CD4-positive, alpha-beta T cell treated with Interleukin-17A for 4 hours (primary cell): Measurements from ENCODE around the gene KLHDC7B.
"Not testable (repeated sequence)": the region's sequence is repeated elsewhere in the genome, so short reads cannot be mapped to it uniquely, and the experiment has no call there.

Source experiments
- DNase-seq: peaks from one replicate; pipeline ENCODE4 v3.0.0-alpha.2; 2020; ENCODE audit warnings: mixed read lengths

KLHDC7B gene

DNA sequence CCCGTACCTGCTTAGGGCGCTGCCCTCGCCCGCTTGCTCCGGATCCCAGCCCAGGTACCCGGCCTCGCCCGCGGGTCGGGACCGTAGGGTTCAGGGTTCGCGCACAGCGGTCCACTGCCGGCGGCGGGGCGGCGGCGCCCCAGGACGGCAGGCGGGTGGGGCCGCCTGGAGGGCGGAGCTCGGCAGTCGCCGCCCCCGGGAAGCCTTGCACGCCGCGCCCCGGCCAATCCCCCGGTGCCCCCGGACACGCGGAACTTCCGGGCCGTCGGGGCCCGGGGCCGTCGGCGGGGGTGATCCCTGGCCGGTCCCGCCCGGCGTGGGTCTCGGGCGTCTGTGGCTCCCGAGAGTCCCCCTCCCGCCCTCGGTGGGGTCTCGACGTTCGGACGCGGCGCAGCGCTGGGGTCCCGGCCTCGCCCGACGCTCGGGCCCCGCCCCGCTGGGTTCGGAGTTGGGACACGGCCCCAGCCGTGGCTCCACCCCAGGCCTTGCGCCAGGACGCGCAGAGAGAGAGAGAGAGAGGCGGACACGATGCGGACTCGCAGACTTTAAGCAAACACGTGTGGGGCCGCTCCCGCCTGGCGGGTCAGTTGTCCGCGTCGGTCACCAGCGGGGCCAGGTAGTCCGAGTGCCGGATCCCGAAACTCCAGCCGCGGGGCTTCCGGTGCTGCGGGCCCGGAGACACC is 15.7 kb upstream of the KLHDC7B start, which contains the start of gene TYMP:
Gene TYMP, minus strand, starts transcription at position 116 of the 683 bp plus-strand sequence. CDS start 303 bp downstream, outside the sequence.
- DNase-seq, result peak; percentile 75

DNA sequence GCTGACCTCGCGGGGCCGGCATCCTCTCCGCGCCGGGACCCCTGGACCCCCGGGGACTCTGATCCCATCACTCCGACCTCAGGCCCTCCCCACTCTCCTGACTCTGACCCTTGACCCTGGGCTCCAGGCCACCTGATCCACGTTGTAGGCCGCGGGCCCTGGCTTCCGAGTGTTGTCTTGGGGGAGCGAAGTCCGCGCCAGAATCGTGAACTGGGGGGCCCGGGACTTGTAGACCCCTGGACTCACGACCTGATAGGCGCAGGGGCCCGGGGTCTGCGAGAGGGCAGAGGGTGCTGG is 15.2 kb upstream of the KLHDC7B start:
- no peak for DNase-seq

DNA sequence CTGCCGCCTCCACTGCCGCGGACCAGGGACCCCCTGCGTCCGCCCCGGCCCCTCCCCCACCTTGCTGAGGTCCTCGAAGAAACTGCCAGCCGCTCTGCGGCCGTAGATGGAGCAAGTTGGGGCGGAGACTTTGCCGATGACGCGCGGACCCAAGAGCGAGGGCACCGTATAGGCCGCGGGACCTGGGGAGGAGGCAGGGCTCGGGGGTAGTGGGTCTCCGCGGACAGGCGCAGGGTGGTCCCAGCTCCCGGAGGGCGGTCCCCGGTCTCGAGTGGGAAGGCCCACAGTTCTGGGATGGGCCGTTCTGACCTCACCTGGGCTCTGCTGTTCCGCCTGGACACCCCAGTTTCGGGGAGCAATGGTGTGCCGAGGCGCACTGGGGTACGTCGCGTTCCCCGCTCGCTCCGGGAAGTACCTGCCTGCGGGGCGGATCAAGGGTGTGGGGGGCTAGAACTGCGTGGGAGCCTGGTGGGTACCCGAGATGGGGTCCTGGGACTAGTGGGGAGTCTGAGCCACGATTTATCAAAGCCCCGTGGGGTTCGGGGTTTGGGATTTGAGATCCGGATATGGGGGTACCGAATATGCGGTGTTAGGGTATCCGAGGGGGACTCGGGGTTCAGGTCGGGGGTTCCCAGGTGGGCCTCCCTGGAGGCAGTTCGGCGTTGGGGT is 14.7 kb upstream of the KLHDC7B start:
- DNase-seq, result peak; percentile 79

DNA sequence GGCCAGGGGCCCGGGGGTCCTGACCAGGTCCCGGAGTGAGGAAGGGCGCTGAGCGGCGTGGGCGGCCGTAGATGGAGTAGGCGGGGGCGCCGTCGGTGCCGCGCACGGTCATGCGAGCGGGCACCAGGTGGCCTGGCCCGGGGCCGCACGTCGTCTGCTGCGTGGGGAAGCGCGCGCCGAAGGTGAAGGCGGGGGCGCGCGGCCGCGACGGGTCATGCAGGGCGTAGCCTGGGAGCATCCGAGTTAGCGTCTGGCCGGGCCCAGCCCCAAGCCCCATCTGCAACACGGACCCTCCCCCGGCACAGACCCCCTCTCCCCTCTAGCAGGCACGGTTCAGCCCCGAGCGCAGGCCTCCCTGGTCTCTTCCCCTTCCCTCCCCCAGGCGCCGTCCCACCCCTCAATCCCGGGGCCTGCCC is 14.1 kb upstream of the KLHDC7B start:
- DNase-seq, result peak; percentile 64

DNA sequence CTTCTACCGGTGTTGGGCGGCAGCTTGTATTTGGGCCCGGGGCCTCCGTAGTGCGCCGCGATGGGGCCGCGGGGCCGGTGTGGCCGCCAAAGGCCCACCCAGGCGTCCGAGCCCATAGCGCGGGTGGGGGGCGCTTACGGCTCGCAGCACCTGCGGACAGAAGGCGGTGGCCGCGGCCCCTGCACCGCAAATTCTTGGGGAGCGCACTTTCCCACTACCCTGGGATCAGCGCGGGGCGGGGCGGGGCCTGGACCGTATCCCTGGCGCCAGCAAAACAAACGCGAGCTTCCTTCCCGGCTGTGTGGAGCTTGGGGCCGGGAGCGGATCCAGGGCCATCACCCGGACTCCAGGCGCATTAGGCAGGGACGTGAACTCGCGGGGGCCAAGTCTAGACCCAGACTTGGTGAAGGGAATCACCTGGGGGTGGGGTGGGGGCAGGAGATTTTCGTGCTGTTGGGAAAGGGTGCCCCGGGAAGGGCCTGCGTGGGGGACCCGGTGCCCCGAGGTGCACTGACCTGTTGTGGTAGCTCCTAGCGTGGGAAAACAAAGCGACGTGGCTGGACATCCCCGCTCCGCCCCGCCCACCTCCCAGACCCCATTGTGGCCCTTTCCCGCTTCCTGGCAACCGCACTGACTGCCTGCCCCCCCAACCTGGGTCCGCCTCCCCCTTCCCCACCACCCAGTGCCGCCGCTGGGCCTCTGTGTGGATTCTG is 13.6 kb upstream of the KLHDC7B start:
- DNase-seq, result peak; percentile 20

DNA sequence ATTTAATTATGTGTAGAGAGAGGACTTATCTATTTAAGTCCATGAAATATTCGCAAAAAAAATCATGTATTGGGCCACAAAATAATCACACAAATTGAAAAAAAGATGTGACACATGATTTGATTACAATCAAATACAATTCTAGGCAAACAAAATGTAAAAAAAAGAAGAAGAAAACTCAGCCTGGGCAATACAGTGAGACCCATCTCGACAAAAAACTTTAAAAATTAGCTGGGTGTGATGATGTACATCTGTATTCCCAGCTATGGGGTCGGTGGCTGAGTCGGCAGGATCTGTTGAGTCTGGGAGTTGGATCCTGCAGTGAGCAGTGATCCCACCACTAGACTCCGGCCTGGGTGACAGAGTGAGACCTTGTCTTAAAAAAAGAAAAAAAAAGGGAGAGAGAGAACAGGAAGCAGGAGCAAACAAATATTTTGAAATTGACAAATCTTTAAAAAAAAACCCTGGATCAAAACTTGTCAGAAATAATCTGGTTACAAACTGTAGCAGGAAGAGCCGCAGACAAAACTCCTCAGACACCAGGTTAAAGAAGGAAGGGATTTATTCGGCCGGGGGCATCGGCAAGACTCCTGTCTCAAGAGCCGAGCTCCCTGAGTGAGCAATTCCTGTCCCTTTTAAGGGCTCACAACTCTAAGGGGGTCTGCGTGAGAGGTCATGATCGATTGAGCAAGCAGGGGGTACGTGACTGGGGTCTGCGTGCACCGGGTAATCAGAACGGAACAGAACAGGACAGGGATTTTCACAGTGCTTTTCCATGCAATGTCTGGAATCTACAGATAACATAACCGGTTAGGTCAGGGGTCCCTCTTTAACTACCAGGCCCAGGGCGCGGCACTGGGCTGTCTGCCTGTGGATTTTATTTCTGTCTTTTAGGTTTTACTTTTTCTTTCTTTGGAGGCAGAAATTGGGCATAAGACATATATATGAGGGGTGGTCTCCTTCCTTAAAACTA is 12.6 kb upstream of the KLHDC7B start:
- no peak for DNase-seq

DNA sequence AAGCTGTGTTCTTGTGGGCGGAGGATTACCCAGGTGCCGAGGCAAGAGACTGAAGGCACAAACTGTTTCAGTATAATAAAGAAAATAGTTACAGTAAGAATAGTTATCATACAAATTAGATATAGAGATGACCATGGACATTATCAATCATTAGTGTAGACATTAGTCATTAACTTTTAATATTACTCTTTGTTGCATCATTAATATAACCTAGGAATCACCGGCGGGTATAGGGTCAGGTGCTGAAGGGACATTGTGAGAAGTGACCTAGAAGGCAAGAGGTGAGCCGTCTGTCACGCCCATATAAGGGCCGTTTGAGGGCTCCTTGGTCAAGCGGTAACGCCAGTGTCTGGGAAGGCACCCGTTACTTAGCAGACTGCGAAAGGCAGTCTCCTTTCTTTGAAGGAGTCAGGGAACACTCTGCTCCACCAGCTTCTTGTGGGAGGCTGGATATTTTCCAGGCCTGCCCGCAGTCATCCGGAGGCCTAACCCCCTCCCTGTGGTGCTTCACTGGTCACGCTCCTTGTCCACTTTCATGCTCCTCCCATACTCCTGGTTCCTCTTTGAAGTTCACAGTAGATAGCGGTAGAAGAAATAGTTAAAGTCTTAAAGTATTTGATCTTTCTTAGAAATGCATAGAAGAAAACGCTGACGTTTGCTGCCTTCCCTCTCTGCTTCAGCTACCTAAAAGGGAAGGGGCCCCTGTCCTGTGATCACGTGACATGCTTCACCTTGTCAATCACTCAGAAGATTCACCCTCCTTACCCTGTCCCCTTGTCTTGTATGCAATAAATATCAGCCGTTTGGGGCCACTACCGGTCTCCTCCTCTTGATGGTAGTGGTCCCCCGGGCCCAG is 11.6 kb upstream of the KLHDC7B start:
- not testable (repeated sequence) for DNase-seq

DNA sequence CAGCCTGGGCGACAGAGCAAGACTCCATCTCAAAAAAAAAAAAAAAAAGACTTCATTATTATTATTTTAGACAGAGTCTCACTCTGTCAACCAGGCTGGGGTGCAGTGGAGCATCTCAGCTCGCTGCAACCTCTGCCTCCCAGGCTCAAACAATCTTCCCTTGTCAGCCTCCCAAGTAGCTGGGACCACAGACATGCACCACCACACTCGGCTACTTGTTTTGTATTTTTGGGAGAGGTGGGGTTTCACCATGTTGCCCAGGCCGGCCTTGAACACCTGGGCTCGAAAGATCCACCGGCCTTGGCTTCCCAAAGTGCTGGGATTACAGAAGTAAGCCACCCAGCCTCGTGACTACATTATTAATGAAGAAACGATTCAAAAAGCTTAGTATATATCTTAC is 10.6 kb upstream of the KLHDC7B start:
- DNase-seq, result no peak

DNA sequence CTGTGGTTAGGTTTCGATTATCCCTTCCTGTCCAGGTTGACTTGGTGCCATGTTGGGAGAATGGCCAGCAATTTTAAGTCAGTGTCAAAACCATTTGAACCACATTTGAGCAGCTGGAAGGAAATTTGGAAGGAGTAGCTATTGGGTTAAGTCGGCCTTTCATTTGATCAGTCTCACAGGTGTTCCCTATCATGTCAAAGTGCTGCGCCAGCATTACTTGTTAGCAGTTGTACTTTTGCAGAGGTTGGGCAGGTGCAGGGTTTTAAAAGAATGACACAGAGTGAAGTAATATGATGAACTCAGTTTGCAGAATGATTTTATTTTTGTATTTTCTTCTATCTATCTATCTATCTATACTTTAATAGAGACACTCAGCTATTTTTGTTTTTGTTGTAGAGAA is 9.5 kb upstream of the KLHDC7B start:
- no peak for DNase-seq

DNA sequence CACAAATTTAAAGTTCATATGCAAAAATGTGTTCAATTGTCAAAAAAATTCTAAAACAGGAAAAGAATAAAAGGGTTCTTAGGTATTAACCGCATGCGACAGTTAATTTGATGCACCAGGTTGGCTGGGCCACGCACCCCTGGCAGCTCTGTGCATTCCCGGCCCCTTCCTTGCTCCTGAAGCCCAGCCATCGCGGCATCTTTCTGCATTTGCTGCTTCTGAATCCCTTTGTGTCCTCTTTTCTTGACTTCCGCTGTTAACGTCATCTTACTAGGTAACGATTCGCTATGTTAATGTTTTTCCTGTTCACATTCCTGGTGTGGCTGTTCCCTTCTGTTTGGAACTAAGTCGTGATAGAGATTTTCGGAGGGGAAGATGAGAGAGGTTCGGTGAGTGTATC is 7.9 kb upstream of the KLHDC7B start:
- DNase-seq, result no peak

DNA sequence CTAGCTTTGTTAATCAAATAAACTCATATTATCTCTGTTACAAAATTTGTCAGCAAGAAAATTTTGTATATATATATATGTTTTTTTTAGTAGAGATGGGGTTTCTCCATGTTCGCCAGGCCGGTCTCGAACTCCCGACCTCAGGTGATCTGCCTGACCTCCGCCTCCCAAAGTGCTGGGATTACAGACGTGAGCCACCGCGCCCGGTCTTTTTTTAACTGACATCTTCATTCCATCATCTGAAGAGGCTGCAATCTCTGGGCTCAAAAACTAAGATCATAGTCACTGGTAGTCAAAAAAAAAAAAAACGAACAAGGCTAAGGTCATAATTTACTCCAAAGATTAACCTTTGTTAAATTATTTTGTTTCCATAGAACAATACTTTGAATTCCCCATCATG is 5.3 kb upstream of the KLHDC7B start:
- DNase-seq, result no peak

DNA sequence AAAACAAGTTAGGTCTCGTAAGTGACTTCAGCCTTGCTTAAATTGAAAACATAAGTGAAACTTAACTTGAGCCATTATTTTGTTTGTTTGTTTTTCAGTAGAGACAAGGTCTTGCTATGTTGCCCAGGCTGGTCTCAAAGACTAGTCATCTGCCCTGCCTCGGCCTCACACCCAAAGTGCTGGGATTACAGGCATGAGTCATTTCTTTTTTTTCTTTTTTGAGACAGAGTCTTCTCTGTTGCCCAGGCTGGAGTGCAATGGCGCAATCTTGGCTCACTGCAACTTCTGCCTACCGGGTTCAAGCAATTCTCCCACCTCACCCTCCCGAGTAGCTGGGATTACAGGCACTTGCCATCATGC is 4.1 kb upstream of the KLHDC7B start:
- DNase-seq, result not testable (repeated sequence)

DNA sequence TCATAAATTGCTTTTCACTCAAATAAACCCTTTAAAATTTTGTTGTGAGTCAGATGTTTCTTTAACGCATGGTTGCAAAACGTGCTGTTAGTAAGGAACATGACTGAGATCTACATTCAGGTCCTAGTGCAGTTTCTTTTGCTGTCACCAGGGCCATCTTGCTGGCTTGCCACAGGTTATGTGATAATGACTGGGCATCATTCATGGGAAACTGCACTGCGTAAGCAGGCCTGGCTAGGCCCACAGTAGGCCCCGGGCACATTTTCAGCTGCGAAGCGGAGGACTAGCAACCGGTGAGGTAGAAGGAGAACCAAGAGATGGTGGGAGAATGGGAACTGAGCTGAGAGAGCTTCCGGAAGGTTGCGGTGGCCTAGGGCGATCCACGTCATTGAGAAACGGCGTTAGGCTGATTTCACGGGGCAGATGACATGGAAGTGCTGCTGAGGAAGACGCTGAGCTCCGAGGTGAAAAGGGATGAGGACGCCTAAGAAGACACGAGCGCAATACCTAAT is 3.2 kb upstream of the KLHDC7B start:
- DNase-seq, result no peak

DNA sequence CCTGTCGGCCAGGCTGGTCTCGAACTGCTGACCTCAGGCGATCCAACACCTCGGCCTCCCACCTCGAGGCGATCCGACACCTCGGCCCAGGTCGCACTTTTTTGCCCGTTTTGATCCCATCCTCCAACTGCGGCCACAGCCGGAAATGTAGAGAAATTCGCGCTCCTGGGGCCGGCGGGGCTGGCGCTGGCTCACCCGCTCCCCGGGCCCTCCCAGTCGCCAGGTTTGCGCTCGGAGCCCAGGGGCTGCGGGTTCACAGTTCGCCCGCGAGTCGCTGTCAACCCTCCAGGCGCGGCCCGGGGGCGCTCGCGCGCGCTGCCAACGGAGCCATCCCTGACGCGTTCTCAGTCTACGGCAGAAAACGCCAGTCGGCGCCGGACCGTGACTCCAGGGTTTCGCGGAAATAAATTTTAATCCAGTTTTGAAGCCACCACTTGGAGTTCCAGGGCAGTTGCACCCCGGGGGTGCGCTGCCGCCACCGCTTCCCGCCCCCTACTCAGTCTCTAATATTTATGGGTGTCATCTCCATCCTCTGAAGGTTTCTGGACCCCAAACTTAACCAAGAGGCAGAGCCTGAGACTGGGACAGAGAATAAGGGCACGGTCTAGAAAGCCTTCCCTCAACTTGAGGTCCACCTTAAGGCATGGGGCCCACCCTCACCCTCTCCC is 1.5 kb upstream of the KLHDC7B start:
- DNase-seq, result peak; percentile 89

DNA sequence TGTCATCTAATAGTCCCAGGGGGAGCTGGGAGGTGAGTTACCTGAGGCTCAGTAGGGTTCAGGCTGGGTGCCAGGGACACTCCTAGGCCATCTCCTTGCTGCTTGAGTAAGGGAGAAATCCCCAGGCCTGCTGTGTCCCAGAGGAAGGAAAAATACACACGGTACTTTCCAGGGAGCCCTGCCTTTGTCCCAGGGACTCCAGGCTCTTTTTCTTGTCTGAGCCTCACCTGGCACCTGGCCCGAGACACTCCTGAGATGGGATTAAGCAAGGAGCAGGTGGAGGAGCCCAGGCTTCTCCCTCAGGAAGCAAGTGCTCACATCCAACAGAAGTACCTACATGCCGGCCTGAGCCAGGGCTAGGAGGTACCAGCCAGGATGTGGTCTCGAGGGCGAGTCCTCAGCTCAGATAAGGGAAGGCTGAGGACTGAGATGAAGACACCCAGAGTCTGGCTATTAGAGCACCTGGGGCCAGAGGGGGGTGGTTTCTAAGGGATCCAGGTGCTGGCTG is 899 bp upstream of the KLHDC7B start:
- DNase-seq, result peak; percentile 44

DNA sequence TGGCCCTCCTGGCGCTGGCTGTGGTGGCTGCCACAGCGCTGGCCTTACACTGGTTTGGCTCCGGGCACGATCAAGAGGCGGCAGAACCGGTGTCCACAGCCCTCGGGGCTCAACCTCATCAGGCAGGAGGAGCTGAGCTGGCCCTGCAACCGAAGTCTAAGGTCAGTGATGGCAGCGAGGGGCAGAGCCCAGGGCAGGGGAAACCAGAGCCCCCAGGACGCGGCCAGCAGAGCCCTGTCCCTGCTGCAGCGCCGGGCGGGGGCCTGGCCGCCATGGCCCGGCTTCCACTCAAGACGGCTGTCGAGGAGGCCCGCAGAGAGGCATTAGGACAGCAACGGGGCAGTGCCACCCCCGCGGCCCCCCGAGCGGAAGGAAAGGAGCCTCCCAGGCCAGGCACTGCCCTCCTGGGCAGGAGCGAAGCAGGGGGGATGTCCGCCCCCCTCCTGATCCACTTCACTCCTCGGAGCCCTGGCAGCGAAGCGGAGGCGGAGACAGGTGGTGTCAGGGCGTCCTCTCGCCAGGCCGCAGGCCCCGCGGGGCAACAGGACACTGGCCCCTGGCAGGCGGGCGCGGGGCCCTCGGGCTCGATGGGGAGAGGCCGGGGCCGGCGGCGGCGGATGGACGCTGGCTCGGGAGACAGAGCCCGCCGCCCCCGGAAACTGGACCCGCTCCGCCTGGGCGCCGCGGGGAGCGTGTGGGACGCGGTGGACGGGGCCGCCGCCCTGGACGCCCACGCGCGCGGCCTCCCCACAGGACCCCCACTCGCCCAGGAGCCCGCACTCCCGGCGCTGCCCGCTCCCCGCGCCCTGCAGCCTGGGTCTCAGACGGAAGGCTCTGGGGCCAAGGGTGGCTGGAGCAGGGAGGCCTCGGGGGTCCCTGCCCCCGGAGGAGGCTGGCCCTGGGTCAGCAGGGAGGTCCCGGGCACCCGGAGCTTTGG is 895 bp downstream of the KLHDC7B start:
- no peak for DNase-seq

DNA sequence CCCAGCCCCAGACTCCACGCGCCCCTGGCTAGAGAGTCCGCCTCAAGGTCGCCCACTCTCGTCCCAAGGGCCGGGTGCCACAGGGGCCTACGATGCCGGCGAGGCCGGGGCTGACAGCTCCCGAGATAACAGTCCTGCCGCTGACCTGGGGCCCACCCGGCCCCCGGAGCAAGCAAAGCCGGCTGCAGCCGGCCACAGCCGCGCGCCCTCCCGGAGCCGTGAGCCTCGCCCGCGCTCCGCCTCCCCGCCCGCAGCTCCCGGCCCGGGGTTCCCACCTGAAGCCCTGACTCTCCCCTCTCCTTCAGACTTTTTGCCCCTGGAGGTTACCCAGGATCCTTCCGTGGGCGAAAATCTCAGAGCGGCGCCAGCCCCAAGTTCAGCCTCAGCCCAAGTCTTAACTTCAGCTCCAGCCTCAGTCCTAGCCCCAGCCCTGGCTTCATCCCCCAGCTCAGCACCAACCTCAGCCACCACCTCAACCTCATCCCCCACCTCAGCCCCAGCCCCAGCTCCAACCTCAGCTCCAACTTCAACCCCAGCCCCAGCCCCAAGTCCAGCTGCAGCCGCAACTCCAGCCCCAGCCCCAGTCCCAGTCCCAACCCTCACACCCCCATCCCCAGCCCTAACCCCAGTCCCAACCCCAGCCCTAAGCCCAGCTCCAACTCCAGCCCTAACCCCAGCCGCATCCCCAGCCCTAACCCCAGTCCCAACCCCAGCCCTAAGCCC is 1.7 kb downstream of the KLHDC7B start:
- no peak for DNase-seq

DNA sequence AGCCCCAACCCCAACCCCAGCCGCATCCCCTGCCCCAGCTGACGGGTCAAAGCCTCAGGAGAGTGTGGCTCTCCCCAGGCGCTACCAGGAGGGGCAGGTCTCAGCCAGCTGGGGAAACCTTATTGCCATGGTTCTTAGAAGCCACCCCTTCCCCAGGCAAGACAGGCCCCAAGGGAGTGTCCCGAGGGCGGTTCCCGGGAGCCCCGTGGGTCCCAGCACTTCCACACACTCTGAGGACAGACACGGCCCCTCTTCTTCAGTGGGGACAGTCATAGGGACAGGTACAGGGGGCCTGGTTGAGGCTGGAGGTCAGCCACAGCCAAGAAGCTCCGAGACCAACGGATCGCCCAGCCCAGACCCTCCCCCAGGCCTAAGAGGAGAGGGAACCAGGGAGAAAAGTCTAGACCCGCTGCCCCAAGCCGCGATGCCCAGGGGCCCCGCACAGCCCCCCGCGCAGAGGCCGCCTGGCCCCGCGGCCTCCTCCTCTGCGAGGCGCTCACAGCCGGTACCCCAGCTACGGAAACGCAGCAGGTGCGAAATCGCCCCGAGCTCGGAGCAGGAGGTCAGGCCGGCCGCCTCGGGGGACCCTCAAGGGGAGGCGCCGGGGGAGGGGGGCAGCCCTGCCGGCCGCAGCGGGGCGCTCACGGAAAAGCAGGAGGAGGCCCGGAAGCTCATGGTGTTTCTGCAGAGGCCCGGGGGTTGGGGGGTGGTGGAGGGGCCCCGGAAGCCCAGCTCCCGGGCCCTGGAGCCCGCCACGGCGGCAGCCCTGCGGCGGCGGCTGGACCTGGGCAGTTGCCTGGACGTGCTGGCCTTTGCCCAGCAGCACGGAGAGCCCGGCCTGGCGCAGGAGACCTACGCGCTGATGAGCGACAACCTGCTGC is 2.6 kb downstream of the KLHDC7B start:
- peak; percentile 76 for DNase-seq
